B cell (primary cell): ENCODE results near the gene QSOX1.

Source experiments
- CTCF ChIP-seq: fragments of 200-600 bp; IDR thresholded peaks from one replicate; pipeline ENCODE4 v1.8.0; 2022; ENCODE audit warnings: antibody characterized with exemption, mild to moderate bottlenecking
- EZH2 ChIP-seq: IDR thresholded peaks from 2 replicates; pipeline ENCODE4 v1.6.1; 2012; ENCODE audit warnings: borderline replicate concordance, low read depth, mild to moderate bottlenecking, moderate library complexity, low read length; ENCODE audit not compliant: insufficient read depth, poor library complexity, severe bottlenecking

DNA sequence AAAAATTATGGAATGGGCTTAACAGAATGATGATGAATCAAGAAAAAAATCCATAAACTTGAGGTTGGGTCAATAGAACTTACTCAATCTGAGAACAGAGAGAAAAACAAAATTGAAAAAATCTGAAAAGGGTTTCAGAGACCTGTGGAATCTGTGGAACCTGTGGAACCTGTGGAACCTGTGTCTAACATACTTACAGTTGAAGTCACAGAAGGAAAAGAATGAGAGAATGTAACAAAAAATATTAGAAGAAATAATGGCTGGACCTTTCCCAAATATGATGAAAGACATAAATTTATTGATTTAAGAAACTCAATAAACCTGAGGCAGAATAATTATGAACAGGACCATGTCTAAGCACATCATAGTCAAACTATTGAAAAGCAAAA is 17.7 kb upstream of the QSOX1 start:
- no peak for TF ChIP-seq CTCF
- no peak for TF ChIP-seq EZH2
